Stimulated activated CD8-positive, alpha-beta memory T cell treated with anti-CD3 and anti-CD28 coated beads, Interleukin-2, amount 100 ng/mL, for 1 hour (primary cell): ENCODE results near the gene ASB18.
"Not testable (repeated sequence)": the region's sequence is repeated elsewhere in the genome, so short reads cannot be mapped to it uniquely, and the experiment has no call there.

Experiments used
- DNase-seq, 2 donors: peaks; one replicate each; pipeline ENCODE4 v3.0.0-alpha.2; 2020; ENCODE audit warnings: low read depth in 2 of 2

ASB18 gene

DNA sequence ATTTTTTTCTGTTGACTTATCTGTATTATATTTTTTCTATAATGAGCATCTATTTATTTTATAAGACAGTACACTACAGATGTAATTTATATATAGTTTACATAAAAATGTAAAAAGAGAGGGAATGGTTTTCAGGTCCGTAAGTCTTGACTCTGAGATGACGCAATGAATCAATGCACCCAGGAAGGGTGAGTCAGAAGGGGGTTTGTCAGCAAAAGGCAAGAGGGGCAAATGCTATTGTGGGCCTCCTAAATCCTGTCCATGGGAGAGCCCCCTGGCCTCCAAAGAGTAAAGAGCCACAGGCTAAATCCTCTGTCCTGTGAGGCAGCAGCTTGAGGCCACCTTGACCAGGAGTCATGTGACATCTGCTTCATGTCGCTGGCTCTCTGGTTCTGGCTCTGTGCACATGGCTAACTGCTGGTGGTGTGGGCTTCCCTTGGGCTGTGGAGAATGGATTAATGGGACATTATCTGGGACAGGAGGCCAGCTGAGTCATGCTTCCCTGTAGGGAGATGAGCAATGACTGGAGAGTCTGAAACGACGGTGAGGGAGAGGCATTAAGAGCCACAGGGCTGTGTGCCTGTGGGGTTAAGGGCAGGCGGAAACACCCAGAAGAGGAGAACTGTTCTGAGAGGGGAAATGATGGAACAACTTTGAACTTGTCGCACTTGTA is 22.8 kb upstream of the ASB18 start:
- no peak for DNase-seq

DNA sequence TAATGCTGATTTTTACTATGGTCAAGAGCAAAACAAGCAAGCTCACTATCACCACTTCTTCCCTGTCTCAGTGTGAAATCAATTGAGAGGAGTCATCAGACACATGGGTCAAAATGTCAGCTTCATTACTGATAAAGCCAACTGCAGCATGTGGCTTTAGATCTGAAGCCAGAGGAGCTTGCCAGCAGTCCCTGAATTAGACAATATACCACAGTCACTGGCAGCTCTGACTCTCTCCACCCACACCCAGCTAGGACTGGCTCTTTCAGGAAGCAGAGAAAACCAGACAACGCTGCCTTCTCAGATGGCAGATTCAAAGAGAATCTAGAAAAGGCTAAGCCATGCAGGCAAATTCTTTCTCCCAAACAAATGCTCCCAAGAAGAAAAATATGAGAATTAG is 20.0 kb upstream of the ASB18 start:
- DNase-seq: no peak

DNA sequence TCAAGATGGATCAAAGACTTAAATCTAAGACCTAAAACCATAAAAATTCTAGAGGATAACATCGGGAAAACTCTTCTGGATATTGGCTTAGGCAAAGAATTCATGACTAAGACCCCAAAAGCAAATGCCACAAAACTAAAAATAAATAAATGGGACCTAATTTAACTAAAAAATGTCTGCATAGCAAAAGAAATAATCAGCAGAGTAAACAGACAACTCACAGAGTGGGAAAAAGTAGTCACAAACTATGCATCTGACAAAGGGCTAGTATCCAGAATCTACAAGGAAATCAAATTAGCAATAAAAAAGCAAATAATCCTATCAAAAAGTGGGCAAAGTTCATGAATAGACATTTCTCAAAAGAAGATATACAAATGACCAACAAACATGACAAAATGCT is 18.2 kb upstream of the ASB18 start:
- DNase-seq: no peak

DNA sequence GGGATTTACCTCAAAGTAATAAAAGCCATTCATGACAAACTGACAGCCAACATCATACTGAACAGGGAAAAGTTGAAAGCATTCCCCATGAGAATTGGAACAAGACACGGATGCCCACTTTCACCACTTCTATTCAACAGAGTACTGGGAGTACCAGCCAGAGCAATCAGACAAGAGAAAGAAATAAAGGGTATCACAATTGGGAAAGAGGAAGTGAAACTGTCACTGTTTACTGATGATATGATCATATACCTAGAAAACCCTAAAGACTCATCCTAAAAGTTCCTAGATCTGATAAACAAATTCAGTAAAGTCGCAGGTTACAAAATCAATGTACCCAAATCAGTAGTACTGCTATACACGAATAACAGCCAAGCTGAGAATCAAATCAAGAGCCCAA is 17.2 kb upstream of the ASB18 start:
- no peak for DNase-seq

DNA sequence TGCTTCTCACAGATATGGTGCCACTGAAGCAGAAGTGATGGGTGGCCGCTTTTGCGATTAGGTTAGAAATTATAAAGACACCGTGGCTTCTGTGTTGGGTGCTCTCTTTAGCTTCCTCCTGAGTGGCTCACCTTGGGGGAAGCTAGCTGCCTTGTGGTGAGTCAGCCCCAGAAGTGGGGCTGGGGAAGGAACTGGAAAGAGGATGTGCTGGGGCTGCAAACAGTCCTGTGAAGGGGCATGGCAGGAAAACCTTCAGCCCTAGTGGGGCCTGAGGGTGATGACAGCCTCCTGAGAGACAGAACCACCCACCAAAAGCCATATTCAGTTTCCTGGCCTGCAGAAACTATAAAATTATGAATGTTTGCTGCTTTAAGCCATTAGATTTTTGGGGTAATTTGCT is 8.9 kb upstream of the ASB18 start:
- no peak for DNase-seq

DNA sequence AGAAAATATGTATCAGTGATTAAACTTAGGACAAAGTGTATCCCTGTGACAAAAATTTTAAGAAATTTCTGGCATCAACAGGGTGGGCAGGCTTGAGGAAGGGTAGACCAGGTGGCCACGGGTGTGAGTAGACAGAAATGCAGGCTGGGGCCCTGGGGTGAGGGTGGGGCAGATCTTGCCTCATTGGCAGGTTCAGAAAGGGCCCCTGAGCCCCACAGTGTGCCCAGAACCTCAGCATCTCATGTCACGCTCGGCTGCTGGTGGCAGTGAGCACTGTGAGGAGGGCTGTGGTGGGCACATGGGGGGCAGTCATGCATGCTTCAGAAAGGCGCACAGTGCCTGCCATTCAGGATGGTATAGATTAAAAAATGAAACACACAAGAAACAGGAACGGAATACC is 7.6 kb upstream of the ASB18 start:
- no peak for DNase-seq

DNA sequence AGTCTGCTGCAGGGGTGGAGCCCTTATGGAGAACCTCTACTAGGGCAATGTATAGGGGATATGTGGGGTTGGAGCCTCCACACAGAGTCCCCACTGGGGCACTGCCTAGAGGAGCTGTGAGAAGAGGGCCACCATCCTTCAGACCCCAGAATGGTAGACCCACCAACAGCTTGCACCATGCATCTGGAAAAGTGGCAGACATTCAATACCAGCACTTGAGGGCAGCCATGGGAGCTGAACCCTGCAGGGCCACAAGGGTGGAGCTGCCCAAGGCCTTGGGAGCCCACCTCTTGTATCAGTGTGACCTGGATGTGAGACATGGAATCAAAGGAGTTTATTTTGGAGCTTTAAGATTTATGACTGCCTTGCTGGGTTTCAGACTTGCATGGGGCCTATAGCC is 5.7 kb upstream of the ASB18 start:
- DNase-seq: not testable (repeated sequence)

DNA sequence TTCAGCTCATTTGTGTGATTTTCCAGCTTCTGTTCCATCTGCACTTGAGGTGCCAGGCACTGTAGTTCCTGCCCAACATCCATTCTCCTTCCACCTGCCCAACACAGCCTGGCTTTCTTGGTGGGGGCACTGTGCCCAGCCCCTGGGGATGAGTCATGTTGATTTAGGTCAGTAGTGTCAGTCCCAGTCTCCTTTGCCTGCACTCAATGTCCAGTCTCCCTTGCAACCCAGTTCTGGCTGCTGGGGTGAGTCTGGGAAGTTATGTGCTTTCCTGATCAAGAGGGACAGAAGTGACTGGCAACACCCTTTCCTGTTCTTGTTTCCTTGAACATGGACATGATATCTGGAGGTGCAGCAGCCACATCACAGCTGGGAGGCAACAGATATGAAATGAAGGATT is 1.5 kb upstream of the ASB18 start:
- no peak for DNase-seq

DNA sequence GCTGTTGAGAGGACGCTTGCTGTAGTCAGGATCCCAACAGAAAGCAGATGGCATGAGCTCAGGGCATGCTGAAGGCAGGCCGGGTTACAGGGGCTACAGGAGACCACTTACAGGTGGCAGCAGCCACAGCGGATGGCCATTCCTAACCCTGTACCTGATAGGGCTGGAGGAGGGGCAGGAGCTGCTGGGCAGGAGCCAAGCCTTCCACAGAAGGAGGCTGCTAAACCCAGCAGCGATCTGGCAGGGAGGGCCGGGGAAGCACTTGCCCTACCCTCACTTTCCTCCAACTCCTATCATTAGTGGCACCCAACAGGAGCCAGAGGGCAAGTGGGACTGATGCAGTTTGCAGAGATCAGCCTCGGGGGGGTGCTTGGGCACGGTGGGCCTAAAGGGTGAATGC is 2.0 kb downstream of the ASB18 start:
- no peak for DNase-seq

DNA sequence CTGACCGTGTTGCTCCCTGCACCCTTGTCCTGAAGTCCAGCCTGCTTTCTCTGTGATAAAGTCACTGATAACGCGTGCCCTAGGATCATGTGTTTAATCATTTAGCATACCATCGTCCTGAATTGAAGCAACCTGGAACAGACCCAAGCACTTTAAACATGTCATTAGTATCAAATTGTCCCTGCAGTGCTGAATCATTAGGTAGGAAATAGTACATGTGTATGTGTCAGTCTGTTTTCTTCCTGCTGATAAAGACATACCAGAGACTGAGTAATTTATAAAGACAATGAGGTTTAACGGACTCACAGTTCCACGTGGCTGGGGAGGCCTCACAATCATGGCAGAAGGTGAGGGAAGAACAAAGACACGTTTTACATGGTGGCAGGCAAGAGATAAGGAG is 2.8 kb downstream of the ASB18 start:
- DNase-seq: no peak

DNA sequence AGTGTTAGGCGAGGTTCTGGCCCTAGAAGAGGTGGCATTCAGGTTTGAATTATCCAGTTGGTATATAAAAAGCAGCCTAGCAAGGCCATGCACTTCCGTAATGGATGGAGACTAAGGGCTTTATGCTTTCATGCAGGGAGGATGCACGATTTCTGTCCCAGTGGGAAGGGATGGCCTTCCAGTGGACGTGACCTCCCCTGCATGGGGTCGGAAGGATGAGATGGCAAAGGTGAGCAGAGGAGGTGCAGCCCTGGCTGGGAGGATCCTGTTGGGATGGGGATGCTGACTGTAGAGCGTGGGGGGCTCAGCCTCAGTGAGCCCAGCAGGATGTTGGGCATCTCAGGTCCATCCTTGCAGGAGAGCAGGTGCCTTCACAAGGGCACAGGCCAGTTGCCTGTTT is 4.8 kb downstream of the ASB18 start:
- DNase-seq: no peak

DNA sequence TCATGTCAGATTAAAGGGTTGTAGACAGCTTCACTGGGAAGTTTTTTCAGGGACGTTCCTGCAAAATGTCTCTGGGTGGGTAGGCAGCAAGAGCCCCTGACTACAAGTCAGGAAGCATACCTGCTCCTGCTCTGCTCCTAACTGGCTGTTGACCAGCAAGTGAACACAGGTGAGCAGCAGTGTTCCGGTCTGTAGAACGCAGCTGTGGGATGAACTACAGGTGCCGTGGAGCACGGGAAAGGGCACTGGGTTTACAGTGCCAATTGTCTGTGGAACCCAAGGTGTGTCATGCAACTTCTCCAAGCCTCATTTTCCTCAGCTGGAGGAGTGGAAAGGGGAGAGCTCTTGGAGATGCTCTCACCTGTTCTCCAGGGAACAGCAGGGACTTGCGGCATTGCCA is 6.6 kb downstream of the ASB18 start:
- no peak for DNase-seq

DNA sequence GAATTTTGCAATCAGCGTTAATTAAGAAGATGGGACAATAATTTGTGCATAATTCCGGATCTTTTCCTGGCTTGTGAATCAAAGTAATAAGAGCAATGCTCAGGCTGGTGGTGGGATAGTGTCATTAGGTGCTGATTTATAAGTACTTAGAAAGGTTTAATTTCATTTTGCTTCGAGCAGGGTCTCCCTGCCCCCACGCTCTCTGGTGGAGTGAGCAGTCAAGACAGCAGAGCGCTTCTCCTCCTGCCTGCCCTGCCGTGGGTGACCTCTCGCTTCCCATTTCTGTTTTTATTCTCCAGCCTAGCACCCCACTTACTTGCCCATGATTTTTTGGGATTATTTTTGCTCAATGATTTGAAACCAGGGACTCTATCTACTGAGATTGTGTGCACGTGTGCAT is 7.1 kb downstream of the ASB18 start:
- no peak for DNase-seq

DNA sequence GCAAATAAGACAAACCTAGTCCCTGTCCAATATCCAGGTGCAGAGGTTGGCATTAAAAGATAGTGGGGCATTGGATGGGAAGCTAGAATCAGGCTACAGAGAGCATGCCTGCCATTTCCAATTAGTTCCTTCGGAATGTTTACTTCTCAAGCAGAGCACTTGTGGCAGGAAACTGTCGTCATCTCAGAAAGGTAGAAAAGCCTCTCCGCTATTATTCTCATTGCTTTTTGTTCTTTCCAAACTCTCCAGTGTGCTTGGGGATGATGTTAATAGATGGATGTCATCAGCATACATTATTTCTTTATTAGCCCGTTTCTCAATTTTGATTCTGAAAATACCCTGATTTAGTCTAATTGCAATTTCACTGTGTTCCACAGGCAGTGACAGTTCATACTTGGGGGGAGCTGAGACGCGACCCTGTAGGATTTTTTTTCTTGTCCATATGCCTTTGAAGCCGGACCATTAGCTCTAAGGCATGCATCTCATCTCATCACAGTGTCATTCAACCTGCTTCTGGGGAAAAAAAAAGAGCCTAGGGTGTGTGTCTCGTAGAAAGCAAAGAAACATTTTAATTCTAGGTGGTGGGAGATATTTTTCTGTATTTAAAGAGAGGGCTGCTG is 7.7 kb downstream of the ASB18 start:
- no peak for DNase-seq

DNA sequence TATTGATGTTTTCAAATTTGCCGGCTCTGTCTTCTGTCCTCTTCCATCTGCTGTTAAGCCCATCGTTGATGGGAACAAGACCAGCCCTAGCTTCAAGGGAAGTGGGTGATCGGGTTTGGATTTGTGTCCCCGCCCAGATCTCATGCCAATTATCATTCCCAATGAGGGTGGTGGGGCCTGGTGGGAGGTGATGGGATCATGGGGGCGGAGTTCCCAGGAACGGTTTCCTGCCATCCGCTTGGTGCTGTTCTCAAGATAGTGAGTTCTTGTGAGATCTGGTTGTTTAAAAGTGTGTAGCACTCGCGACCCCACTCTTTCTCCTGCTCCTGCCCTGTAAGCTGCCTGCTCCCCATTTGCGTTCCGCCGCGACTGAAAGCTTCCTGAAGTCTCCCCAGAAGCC is 9.5 kb downstream of the ASB18 start:
- DNase-seq: no peak

DNA sequence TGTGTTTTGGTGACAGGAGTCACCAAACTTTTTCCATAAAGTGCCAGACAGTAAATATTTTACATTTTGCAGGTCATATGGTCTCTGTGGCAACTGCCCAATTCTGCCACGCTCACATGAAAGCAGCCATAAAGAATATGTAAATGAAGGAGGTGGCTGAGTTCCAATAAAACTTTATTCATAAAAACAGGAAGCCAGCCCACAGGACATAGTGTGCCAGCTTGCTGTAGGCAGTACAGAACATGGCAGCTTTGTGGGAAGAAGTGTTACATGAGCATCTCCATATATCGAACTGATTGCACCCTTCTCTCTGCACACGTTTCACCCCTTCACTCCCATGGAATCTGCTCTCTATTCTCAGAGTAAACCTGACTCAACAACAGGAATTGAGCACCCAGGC is 10.2 kb downstream of the ASB18 start:
- DNase-seq: no peak

DNA sequence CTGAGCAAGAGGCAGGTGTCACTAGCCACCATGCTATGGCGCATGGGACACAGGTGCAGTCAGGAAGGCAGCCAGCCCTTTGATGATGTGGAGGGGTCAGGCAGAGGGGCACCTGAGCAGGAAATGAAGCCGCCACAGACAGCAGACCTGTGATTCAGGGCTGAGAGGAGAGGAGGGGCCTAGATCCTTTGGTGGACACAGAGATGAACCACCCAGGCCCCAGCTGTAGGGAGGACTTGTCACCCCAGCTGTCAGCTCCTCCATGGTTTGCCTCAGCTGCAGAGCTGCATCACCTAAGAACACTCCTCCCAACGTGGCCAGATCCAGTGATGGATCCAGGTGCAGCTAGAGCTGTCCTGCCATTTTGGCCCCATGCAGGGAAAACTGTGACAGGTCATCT is 11.6 kb downstream of the ASB18 start:
- no peak for DNase-seq

DNA sequence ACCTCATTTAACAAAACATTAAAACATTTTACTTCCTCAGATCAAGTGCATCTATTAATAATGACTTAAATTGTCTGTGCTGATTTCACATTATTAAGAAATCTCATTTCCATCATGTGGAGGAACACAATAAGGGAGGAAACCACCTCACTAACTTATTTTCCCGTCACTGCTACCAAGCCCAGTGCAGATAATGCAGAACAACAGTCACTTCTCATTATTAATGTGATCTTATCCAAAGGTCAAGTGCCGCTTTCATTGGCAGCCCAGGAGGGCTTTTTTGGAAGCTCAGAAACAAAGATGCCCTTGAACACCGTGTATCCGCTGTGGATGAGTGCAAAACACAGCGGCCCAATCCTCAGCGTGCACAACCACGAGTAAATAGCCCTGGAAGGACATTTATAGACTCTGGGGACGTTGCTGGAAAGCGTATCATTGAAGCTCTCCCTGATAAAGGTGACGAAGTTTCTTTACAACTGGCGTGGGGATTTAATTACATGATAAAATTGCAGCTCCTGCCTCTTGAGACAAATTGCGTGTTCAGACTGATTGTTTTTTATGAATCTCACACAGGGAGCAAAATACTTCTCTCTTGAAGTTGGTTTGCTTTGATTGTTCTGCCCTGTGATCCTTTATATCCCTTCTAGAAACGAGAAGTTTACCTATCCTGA is 13.2 kb downstream of the ASB18 start:
- no peak for DNase-seq

DNA sequence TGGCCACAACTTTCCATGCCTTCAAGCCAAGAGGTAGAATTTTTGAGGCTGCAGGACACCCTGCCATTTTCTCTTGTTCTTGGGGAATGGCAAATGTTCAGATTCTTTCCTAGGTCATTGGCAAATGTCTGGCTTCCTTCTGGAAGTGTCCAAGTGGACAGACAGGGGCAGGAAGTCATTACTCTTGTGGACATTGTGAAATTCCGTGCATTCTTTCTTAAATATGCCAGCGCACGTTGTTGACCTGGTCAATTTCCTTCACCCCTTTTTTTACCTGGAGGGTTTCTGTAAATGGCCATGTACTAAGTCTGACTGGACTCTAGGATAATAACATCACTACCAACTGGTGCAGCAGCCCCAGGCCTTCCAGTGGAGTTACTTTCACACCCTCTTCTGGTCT is 13.9 kb downstream of the ASB18 start:
- no peak for DNase-seq

DNA sequence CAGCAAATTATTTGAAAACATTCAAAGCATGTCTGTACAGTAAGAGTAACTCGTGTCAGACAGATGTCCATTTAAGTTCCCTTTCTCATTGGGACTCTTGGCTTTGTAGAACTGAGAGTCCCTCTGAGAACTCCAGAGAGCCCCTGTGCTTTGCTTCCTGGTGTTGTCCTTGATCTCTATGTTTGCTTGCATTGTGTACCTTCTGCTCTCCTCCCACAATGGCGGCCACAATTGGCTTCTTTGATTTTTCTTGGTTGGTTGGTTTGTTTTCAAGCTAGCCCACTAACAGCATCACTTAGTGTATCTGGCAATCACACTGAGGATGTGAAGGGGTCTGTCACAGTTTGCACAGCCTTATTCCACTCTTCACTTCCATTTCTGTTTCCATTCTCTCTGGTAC is 15.1 kb downstream of the ASB18 start:
- DNase-seq: no peak

DNA sequence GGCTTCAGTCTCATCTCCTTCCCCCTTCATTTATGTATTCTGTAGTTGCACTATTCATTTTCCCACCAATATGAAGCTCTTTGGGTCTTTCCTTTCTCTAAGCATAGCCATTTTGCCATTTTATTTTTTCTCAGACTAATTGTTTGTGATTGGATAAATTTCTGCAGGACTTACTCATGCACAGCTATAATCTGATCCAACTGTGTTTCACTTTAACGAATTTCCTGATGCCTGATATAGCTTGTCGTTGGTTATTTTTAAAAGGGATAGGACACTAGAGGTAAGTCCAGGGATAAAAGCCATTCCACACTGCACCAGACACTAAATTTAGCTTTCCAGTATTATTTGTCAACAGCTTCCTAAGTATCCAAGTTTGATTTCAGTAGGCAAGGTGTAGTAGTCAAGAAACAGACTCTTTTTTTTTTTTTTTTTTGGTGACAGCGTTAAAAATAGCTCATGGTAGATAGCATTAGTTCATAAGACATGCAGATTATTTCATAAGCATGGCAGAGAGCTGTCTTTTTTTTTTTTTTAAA is 17.4 kb downstream of the ASB18 start:
- DNase-seq: no peak

DNA sequence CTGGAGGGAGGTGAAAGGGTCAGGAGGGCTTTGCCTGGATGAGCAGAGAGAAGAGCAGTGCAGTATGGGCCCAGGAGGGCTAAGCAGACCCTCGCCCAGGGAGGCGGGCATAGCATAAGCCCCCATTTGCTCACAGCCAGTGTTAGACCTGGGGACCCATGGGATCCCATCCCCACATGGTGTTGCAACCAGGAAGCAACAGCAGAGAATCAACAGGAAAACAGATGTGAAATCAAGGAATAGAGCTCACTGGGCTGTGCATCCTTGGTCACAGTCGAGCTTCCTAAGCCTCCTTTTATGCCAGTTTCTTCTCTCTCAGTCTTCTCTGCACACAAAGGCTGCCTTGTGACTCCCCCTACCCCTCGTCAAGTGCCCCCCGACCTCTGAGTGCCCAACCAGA is 19.9 kb downstream of the ASB18 start:
- no peak for DNase-seq

DNA sequence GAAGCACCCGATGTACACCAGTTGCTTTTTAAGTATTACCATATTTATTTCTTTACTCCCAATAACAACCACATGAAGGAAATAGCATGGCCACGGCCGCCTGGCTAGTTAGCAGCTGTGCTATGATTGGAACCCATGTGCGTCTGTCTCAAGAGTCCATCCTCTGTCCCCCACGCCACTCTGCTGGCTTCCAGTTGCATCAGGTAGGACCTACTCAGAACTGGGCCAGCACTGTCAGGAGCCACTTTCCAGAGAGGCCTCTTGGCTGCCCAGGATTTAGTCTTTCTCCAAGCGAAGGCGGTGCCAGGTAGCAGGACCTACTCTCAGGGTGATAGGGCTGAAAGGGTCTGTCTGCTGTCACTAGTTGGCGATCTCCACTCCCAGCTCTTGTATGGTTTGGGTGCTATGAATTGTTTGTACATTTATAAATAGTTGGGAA is 22.1 kb downstream of the ASB18 start:
- no peak for DNase-seq
